ENCODE results near the gene SHC4. TPM values are rescaled to one million over a fixed set of nuclear protein-coding genes. Genes with fewer than 3 reads are reported as not detected.

Gene SHC4
- polyA plus RNA-seq, 3 donors: 0.09 TPM; not detected in 2

DNA sequence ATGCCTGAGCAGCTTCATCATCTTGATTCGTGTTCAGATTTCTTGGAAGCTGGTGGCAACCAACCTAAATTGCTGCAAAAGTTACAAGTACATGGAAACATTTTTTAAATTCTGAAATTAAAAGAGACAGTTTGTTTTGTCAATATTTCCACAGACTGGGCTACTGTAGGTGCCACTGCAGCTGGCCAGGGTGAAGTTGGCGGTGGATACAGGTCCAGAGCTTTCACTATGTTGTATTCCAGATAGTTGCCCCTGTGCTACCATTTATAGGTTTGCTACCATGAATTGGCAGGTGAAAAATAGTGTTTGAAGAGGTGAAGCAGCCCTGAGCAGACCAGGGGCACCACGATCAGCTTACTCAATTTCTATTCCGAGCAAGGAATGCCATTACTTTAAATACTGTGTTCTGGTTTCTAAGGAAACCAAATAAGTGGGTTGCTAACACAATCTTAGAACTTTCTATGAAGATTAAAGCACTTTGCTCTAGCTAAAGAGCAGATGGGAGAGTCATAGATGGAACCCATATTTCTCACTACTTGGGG lies 21.2 kb upstream of the SHC4 start:
- intact Hi-C loops (cut with micrococcal nuclease): no loop called here
- no peaks in the 10 kb centered on the region for H3K9me3 ChIP-seq (replicated peaks in 1 of 2; ENCODE audit: control insufficient read depth in 1 of 2, insufficient read depth in 1 of 2, low read length in 2 of 2)
- TF ChIP-seq, protein P1, sequence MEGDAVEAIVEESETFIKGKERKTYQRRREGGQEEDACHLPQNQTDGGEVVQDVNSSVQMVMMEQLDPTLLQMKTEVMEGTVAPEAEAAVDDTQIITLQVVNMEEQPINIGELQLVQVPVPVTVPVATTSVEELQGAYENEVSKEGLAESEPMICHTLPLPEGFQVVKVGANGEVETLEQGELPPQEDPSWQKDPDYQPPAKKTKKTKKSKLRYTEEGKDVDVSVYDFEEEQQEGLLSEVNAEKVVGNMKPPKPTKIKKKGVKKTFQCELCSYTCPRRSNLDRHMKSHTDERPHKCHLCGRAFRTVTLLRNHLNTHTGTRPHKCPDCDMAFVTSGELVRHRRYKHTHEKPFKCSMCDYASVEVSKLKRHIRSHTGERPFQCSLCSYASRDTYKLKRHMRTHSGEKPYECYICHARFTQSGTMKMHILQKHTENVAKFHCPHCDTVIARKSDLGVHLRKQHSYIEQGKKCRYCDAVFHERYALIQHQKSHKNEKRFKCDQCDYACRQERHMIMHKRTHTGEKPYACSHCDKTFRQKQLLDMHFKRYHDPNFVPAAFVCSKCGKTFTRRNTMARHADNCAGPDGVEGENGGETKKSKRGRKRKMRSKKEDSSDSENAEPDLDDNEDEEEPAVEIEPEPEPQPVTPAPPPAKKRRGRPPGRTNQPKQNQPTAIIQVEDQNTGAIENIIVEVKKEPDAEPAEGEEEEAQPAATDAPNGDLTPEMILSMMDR (IDR thresholded peaks at IDR 0.05): no peak
- peaks cover 9 to 13% of the 10 kb centered on the region in 2 donors for H3K36me3 Mint-ChIP-seq
- H3K9me3 Mint-ChIP-seq: peaks cover 0 to 2% (median 0%) of the 10 kb centered on the region in 7 donors
- no peak for DNase-seq
- peaks cover 4 to 15% of the 10 kb centered on the region in 2 donors for H3K36me3 ChIP-seq (replicated peaks in 1 of 2; ENCODE audit: control insufficient read depth in 1 of 2, insufficient read depth in 2 of 2, low read length in 2 of 2)
- H3K27me3 ChIP-seq (ENCODE audit: control insufficient read depth in 2 of 2, insufficient read depth in 2 of 2, low read length in 2 of 2): no peaks in the 10 kb centered on the region
- peaks cover 3 to 8% (median 6%) of the 10 kb centered on the region in 3 donors for H3K27me3 Mint-ChIP-seq (ENCODE audit: low read depth in 3 of 3)
- no peaks in the 10 kb centered on the region for H3K4me1 ChIP-seq (ENCODE audit: control insufficient read depth in 1 of 2, insufficient read depth in 2 of 2, low read length in 2 of 2)
- WGBS (ENCODE audit: insufficient coverage): 100% methylated on average over 2 of the region's 4 CpGs
- H4K20me1 ChIP-seq (ENCODE audit: insufficient read depth, low read length): no peaks in the 10 kb centered on the region
- H3K27ac Mint-ChIP-seq: no peak overlapping the region
- no peak overlapping the region for H3K27ac ChIP-seq (ENCODE audit: low read depth in 1 of 2, low read length in 2 of 2)
- H3K4me1 Mint-ChIP-seq: no peaks in the 10 kb centered on the region
- no peak overlapping the region for H3K4me3 Mint-ChIP-seq
- H3K79me2 ChIP-seq (ENCODE audit: insufficient read depth, low read length): no peaks in the 10 kb centered on the region
- H3K4me3 ChIP-seq (replicated peaks in 1 of 3; ENCODE audit: low read depth in 2 of 3, low read length in 3 of 3): no peak overlapping the region
- no peak overlapping the region for H3K4me2 ChIP-seq (replicated peaks; ENCODE audit: extremely low read depth, low read length, poor library complexity, severe bottlenecking)
- no peak overlapping the region for H2AFZ ChIP-seq (ENCODE audit: insufficient read depth, low read depth, low read length, poor library complexity, severe bottlenecking)
- H3K9ac ChIP-seq (ENCODE audit: insufficient read depth, low read length, poor library complexity, severe bottlenecking): no peak overlapping the region

DNA sequence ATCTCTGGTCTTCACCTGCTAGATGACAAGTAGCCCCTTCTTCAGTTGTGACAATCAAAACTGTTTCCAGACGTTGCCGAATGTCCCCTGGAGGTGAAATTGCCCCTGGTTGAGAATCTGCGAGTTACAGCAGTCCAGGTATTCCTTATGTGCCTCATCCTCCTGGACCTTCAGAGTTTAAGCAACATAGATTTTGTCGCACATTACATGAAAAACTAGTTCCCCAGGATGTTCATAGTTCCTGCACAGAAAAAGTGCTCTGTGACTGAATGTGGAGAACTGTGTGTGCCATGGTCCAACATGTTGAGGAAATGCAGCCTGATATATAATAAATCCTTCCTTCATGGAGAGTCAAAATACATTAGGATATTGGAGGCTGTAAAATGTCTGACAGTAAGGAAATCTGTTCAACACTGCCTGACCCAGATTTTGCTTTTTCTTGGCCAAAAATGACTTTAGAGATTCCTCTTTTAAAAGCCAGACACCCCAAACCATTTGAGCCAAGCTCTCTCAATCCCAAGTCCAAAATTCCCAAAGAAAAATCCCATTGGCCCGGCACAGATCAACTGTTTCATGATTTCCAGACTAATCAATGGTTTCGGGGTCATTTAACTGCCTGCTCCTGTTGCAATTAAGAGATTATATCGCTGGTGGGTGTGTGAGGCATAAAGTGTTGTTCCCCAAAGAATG lies 20.4 kb upstream of the SHC4 start:
- WGBS (ENCODE audit: insufficient coverage): 100% methylated on average over 1 of the region's 7 CpGs
- no peak overlapping the region for H3K9ac ChIP-seq (ENCODE audit: insufficient read depth, low read length, poor library complexity, severe bottlenecking)
- no peak overlapping the region for H3K27ac ChIP-seq (ENCODE audit: low read depth in 1 of 2, low read length in 2 of 2)
- H3K27ac Mint-ChIP-seq: no peak overlapping the region
- TF ChIP-seq, protein P1 (IDR thresholded peaks at IDR 0.05): no peak
- no peak overlapping the region for H2AFZ ChIP-seq (ENCODE audit: insufficient read depth, low read depth, low read length, poor library complexity, severe bottlenecking)
- peaks cover 0 to 2% (median 0%) of the 10 kb centered on the region in 7 donors for H3K9me3 Mint-ChIP-seq
- H3K36me3 ChIP-seq (replicated peaks in 1 of 2; ENCODE audit: control insufficient read depth in 1 of 2, insufficient read depth in 2 of 2, low read length in 2 of 2): peaks cover 4 to 9% of the 10 kb centered on the region in 2 donors
- H3K4me3 Mint-ChIP-seq: no peak overlapping the region
- H3K4me1 ChIP-seq (ENCODE audit: control insufficient read depth in 1 of 2, insufficient read depth in 2 of 2, low read length in 2 of 2): no peaks in the 10 kb centered on the region
- no peaks in the 10 kb centered on the region for H3K4me1 Mint-ChIP-seq
- H3K4me2 ChIP-seq (replicated peaks; ENCODE audit: extremely low read depth, low read length, poor library complexity, severe bottlenecking): no peak overlapping the region
- no peaks in the 10 kb centered on the region for H4K20me1 ChIP-seq (ENCODE audit: insufficient read depth, low read length)
- intact Hi-C loops (cut with micrococcal nuclease): no loop called here
- H3K36me3 Mint-ChIP-seq: peaks cover 5 to 11% of the 10 kb centered on the region in 2 donors
- no peaks in the 10 kb centered on the region for H3K27me3 ChIP-seq (ENCODE audit: control insufficient read depth in 2 of 2, insufficient read depth in 2 of 2, low read length in 2 of 2)
- no peaks in the 10 kb centered on the region for H3K79me2 ChIP-seq (ENCODE audit: insufficient read depth, low read length)
- H3K4me3 ChIP-seq (replicated peaks in 1 of 3; ENCODE audit: low read depth in 2 of 3, low read length in 3 of 3): no peak overlapping the region
- peaks cover 3 to 8% (median 6%) of the 10 kb centered on the region in 3 donors for H3K27me3 Mint-ChIP-seq (ENCODE audit: low read depth in 3 of 3)
- no peaks in the 10 kb centered on the region for H3K9me3 ChIP-seq (replicated peaks in 1 of 2; ENCODE audit: control insufficient read depth in 1 of 2, insufficient read depth in 1 of 2, low read length in 2 of 2)
- DNase-seq: no peak

All from CD14-positive monocyte (primary cell).